Aortic smooth muscle cell (primary cell): ENCODE measurements around the gene CDKN2D. TPM values are rescaled to one million over a fixed set of nuclear protein-coding genes. Genes with fewer than 3 reads are reported as not detected.

Source experiments
- total RNA-seq: library from RNA; depleted of rRNA; stranded (reverse); fragments of >200 nt; gene quantifications from 2 replicates; pipeline ENCODE4 v1.2.3, GENCODE V29; 2014

CDKN2D gene
- total RNA-seq: 12.0 and 13.7 TPM in 2 replicates

DNA sequence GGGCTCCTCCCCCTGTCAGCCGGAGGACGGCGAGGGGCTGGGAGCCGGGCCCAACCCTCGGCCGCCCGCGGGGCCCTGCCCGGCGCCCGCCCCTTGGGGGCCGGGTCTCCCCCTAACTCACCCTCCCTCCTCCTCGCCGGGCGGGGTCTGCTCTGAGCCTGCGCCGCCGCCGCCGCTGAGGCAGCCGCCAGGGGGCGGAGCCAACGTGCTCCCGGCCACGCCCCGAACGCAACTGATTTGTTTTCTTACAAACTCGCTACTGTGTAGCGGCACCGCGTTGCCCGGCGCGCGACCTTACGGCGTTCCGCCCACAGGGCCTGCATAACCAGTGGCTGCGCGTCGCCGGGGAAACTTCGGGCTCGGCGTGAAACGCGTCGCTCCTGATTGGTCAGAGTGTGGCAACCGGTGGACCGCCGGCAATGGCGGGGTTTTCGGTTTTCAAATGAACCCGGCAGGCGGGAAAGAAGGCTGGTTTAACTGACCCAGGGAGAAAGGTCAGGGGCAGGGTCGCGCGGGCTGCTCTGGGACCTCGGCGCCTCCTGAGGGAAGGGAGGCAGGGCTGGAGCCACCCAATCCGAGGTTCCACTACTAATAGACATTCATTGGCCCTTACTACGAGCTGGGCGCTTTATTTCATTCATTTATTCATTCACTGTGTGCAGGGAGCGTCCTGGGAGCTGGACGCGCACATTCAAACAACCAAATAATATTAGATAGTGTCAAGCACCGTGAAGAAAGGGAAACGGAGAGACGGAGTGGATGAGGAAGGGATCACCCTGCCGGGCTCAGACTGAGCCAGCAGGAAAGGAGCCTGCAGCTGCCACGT is at the start of gene CDKN2D:
TSS of gene CDKN2D (minus strand) at position 154 of the 826 bp plus-strand sequence. CDS start 326 bp downstream, outside the sequence.

DNA sequence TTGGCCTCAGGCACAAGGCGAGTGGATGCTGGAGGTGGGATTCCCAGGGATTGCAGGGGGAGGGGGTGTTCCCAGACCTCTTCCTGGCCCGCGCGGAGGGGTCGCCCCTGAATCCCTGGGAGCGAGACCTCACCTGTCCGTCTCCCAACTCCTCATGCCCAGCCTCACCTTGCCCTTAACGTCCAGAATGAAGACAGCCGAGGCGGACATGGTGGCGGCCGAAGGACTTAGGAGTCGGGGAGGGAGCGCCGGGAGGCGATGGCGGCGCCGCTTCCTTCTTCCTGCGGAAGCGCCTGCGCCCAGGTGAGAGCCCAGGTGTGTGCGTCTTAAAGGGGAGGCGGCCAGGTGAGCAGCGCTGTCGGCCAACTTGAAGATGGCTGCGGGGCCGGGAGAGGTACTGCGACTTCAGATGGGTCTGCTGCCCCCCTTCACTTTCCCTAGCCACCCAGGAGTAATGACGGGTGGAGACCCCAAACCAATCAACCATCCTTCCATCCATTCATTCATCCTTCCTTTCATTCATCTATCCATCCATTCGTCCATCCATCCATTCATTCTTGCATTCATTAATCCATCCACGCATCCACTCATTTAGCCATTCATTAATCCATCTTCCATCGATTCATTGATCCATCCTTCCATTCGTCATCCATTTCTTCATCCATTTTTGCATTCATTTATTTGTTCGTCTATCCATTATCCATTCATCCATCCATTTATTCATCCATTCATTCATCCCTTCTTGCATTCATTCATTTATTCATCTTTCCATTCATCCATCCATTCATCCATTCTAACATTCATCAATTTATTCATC is 18.5 kb upstream of the CDKN2D start, which contains the start of gene AP1M2:
TSS of gene AP1M2 (minus strand) at position 291 of the 817 bp plus-strand sequence. CDS start at position 210, 81 bp downstream.

DNA sequence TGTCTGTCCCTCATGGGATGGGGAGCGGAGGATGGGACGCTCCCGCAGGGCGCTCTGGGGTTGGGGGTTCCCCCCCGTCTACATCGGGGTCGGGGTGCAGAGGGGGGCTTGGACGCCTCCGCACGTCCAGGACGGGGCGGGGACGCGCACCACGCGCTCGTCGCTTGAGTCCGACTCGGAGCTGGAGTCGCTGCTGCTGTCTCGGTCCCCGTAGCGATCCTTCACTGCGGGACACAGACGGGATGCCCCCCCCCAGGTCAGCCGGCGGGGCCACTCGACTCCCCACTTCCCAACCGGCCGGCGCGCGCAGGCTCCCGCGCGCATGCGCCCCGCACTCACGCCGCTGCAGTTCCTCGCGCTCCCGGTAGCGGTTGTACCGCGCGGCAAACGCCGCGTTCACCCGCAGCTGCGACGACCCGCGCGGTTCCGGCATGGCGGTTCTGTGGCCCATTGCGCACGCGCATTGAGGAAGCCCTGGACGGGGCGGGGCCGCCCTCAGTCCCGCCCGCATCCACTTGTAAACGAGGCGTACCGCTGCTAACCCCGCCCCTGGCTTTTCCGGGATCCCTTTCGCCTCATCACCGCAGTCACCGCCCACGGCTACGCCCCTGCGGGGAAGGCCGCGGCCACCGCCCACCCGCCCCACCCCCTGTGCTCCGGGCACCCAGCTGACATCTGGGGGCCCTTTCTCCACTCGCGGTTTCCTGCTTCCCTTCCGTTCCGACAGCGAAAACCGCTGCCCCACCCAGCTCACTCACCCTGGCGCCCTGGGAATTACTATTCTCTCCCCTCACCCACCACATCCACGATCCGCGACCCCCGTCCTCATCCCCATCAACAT is 3.0 kb downstream of the CDKN2D start, which contains the start of gene KRI1:
TSS of gene KRI1 (minus strand) at position 444 of the 841 bp plus-strand sequence. CDS start at position 433, 11 bp downstream.

DNA sequence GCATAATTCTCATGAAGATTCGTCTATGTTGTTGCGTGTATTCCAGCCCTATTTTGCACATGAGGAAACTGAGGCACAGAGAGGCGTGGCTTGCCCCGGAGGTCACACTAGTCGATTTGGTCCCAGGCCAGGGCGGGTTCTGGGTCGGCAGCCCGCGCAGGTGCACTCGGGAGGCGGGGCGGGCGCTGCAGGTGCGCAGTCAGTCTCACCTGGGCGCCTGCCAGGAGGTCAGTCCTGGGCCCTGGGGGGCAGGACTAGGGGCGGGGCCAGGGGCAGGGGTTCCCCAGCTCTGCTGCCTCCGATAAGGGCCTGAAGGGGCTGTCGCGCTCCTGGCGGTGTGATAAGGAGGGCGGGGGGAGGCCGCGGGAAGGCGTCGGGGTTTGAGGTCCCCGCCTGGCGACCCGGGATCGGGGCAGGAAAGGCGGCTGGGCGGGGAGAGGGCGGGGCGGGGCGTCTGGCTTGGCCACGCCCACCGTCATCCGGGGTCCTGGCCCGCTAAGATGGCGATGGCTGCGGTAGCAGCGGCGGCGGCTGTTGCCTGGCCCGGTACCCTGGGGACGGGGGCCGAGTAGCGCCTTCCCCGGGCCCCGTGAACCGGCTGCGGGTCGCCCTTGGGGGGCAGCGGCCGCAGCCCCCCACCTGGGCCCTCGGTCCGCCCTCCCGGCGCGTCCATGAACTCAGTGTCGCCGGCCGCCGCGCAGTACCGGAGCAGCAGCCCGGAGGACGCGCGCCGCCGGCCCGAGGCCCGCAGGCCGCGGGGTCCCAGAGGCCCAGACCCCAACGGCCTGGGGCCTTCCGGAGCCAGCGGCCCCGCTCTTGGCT is 25.1 kb downstream of the CDKN2D start, which contains the start of gene ATG4D:
TSS of gene ATG4D (plus strand) at position 485 of the 822 bp plus-strand sequence. CDS start at position 672, 187 bp downstream.

DNA sequence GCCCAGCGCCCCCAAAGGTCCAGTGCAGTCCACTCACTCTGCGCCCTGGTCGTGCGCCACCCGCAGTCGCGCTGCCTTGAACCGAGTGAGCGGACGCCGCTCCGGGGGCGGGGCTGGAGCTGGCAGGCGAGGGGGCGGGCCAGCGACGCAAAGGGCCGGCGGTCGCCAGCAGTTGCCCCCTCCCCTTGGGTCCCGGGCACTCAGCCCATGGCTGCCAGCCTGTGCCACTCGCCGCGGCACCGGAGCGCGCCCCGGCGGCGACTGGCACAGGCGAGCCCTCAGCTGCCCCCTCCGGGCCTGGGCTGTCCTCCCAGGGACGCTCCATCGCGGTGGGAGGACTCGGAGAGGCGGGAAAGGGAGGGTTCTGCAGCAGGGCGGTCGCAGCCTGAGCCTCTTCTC is 51.4 kb downstream of the CDKN2D start, which contains the start of gene S1PR5:
TSS of gene S1PR5 (minus strand) at position 87 of the 399 bp plus-strand sequence. CDS start 2,436 bp downstream, outside the sequence.

Other genes with a start within 250 kb of the CDKN2D start
- 5.5 and 5.7 TPM in 2 replicates for gene RAVER1, start 235.4 kb downstream of the CDKN2D start, total RNA-seq
- gene ICAM3, start 229.4 kb downstream of the CDKN2D start, total RNA-seq: 15.2 and 21.5 TPM in 2 replicates
- 49.8 and 62.4 TPM in 2 replicates for gene TYK2, start 188.4 kb downstream of the CDKN2D start, total RNA-seq
- 183 and 233 TPM in 2 replicates for gene CDC37, start 165.4 kb downstream of the CDKN2D start, total RNA-seq
- 2.4 and 3.5 TPM in 2 replicates for gene PDE4A, start 148.4 kb downstream of the CDKN2D start, total RNA-seq
- 71.6 and 97.9 TPM in 2 replicates for gene KEAP1, start 65.6 kb downstream of the CDKN2D start, total RNA-seq
- 4.1 and 6.2 TPM in 2 replicates for gene S1PR5, start 51.5 kb downstream of the CDKN2D start, total RNA-seq
- 11.4 and 12.4 TPM in 2 replicates for gene ATG4D, start 25.1 kb downstream of the CDKN2D start, total RNA-seq
- 5.5 and 8.5 TPM in 2 replicates for gene KRI1, start 3.0 kb downstream of the CDKN2D start, total RNA-seq
- gene AP1M2, start 18.3 kb upstream of the CDKN2D start, total RNA-seq: 0.19 TPM in 1 of 2 replicates, not detected in the other
- 62.0 and 89.7 TPM in 2 replicates for gene SLC44A2, start 56.6 kb upstream of the CDKN2D start, total RNA-seq
- gene ILF3, start 85.4 kb upstream of the CDKN2D start, total RNA-seq: 80.6 and 95.6 TPM in 2 replicates
- gene QTRT1, start 132.5 kb upstream of the CDKN2D start, total RNA-seq: 20.9 and 27.9 TPM in 2 replicates
- 90.5 and 96.6 TPM in 2 replicates for gene DNM2, start 149.1 kb upstream of the CDKN2D start, total RNA-seq